ENCODE measurements around the gene EPN3. TPM values are rescaled to one million over a fixed set of nuclear protein-coding genes. Genes with fewer than 3 reads are reported as not detected.

EPN3 gene
- total RNA-seq, 6 donors from 2014 or later = 0.74 to 14.4 (median 1.2) TPM; not detected in 1

GRCh38 chr17:50581316-50581715 is 48.8 kb downstream of the EPN3 start:
- 96% methylated on average over 10 to 12 of the region's 12 CpGs for WGBS, 2 donors
- Histone ChIP-seq H3K36me3 (no peaks in the 10 kb centered on the region), H3K27me3 (no peaks in the 10 kb centered on the region), H3K9me3 (no peaks in the 10 kb centered on the region), H3K27ac (no peak overlapping the region), H3K4me3 (no peak overlapping the region), H3K4me1 (no peaks in the 10 kb centered on the region)
- TF ChIP-seq EP300 (IDR thresholded peaks at IDR 0.05) (no peak), CTCF (IDR thresholded peaks at IDR 0.05) (no peak), POLR2AphosphoS5 (IDR thresholded peaks at IDR 0.05) (no peak)
- no peak for ATAC-seq (ENCODE audit: low FRiP score in 2 of 2)
- DNase-seq = peak in 1 of 2 donors; percentile 50

- no peaks in the 10 kb centered on the region for H3K9me3 ChIP-seq
- DNase-seq (no peak), ATAC-seq (ENCODE audit: low FRiP score in 2 of 2) (no peak)
- TF ChIP-seq EP300 (IDR thresholded peaks at IDR 0.05) (no peak), POLR2A (IDR thresholded peaks at IDR 0.05) (no peak), CTCF (IDR thresholded peaks at IDR 0.05) (no peak), POLR2AphosphoS5 (IDR thresholded peaks at IDR 0.05) (no peak)
- 52 to 94% methylated on average over 2 of the region's 2 CpGs for WGBS, 2 donors
- no peaks in the 10 kb centered on the region for H3K4me1 ChIP-seq
- no peak overlapping the region for H3K27ac ChIP-seq
- no peaks in the 10 kb centered on the region for H3K27me3 ChIP-seq
- no peaks in the 10 kb centered on the region for H3K36me3 ChIP-seq
- no peak overlapping the region for H3K4me3 ChIP-seq
These were observed 50.2 kb downstream of the EPN3 start for GRCh38 chr17:50582741-50583140.

GRCh38 chr17:50583641-50584040 is 51.1 kb downstream of the EPN3 start:
- WGBS, 2 donors = 51 to 68% methylated on average over 5 to 7 of the region's 7 CpGs
- H3K27me3 ChIP-seq = no peaks in the 10 kb centered on the region
- no peaks in the 10 kb centered on the region for H3K36me3 ChIP-seq
- TF ChIP-seq EP300 (IDR thresholded peaks at IDR 0.05) (no peak), POLR2A (IDR thresholded peaks at IDR 0.05) (no peak), POLR2AphosphoS5 (IDR thresholded peaks at IDR 0.05) (no peak), CTCF (IDR thresholded peaks at IDR 0.05) (no peak)
- H3K27ac ChIP-seq = no peak overlapping the region
- H3K9me3 ChIP-seq = no peaks in the 10 kb centered on the region
- ATAC-seq (ENCODE audit: low FRiP score in 2 of 2) (no peak), DNase-seq (no peak)
- H3K4me1 ChIP-seq = peaks cover 0 to 3% (median 2%) of the 10 kb centered on the region in 4 donors
- H3K4me3 ChIP-seq = no peak overlapping the region

- DNase-seq (no peak), ATAC-seq (ENCODE audit: low FRiP score in 2 of 2) (no peak)
- no peak for TF ChIP-seq CTCF (IDR thresholded peaks at IDR 0.05)
- Histone ChIP-seq H3K4me1 (peaks cover 5 to 8% (median 7%) of the 10 kb centered on the region in 4 donors), H3K4me3 (no peak overlapping the region), H3K36me3 (no peaks in the 10 kb centered on the region), H3K27me3 (no peaks in the 10 kb centered on the region), H3K27ac (no peak overlapping the region), H3K9me3 (no peaks in the 10 kb centered on the region)
- WGBS, 2 donors = 68 to 89% methylated on average over 4 of the region's 4 CpGs
These were observed 51.6 kb downstream of the EPN3 start for GRCh38 chr17:50584116-50584515.

GRCh38 chr17:50584749-50585148 is 52.2 kb downstream of the EPN3 start:
- Histone ChIP-seq H3K36me3 (no peaks in the 10 kb centered on the region), H3K27ac (no peak overlapping the region), H3K27me3 (no peaks in the 10 kb centered on the region), H3K9me3 (no peaks in the 10 kb centered on the region), H3K4me3 (no peak overlapping the region), H3K4me1 (peaks cover 10 to 14% (median 13%) of the 10 kb centered on the region in 4 donors)
- 68 to 76% methylated on average over 6 of the region's 6 CpGs for WGBS, 2 donors
- no peak for ATAC-seq (ENCODE audit: low FRiP score in 2 of 2)
- TF ChIP-seq POLR2AphosphoS5 (IDR thresholded peaks at IDR 0.05) (no peak), EP300 (IDR thresholded peaks at IDR 0.05) (no peak), POLR2A (IDR thresholded peaks at IDR 0.05) (no peak), CTCF (IDR thresholded peaks at IDR 0.05) (no peak)
- DNase-seq = no peak
